A549 (cell line): ENCODE results near the gene ARIH1.

Experiments
- CTCF ChIP-seq: fragments of >200 bp; sonication (Bioruptor Twin); formaldehyde crosslinking; IDR thresholded peaks from 3 replicates; pipeline ENCODE4 v1.5.1; 2016
- HDAC2 ChIP-seq: fragments of 200-600 bp; sonication (generic); IDR thresholded peaks from 2 replicates; pipeline ENCODE4 v1.6.1; 2016
- MAX ChIP-seq: IDR thresholded peaks from 2 replicates; pipeline ENCODE4 v1.6.1; 2012
- NR3C1 ChIP-seq: fragments of >200 bp; sonication (Bioruptor Twin); formaldehyde crosslinking; IDR thresholded peaks from 3 replicates; pipeline ENCODE4 v1.6.1; 2017
- SMC3 ChIP-seq: fragments of >200 bp; sonication (Bioruptor Twin); formaldehyde crosslinking; IDR thresholded peaks from 3 replicates; pipeline ENCODE4 v1.6.1; 2018; ENCODE audit warnings: inconsistent platforms
- SREBF2 ChIP-seq: fragments of 450-650 bp; IDR thresholded peaks from 2 replicates; pipeline ENCODE4 v1.6.1; 2014; ENCODE audit warnings: mild to moderate bottlenecking, moderate library complexity
- TP53 ChIP-seq: fragments of 250-450 bp; sonication (Bioruptor Pico); IDR thresholded peaks from 2 replicates; pipeline ENCODE4 v1.5.0; 2021; ENCODE audit warnings: mild to moderate bottlenecking, moderate library complexity
- USF2 ChIP-seq: fragments of 450-650 bp; IDR thresholded peaks from 2 replicates; pipeline ENCODE4 v1.6.1; 2014; ENCODE audit warnings: antibody characterized with exemption

- TF ChIP-seq TP53 (CRISPR knock-in tag), result no peak
- TF ChIP-seq SREBF2, result no peak
- no peak for TF ChIP-seq SMC3
- no peak for TF ChIP-seq NR3C1
- no peak for TF ChIP-seq CTCF
- TF ChIP-seq MAX, result no peak
- no peak for TF ChIP-seq HDAC2
- TF ChIP-seq USF2, result no peak
Measured at GRCh38 chr15:72570059-72570458, 95.9 kb downstream of the ARIH1 start.
